HL-60/S4 treated with retinoic acid at 250 ng/mL for 4 days and 3 days (cell line): Measurements from ENCODE around the gene SCAMP2.

Experiments used
- in situ Hi-C: fragments of 300-500 bp; cut with MboI; formaldehyde crosslinking; loops from 2 replicates; pipeline ENCODE4 v1.7.0; 2022; ENCODE audit warnings: low sequenced_read_pairs

SCAMP2 gene

GRCh38 chr15:74799255-74799855 is 73.8 kb downstream of the SCAMP2 start:
- in situ Hi-C loops = no loop called here

DNA sequence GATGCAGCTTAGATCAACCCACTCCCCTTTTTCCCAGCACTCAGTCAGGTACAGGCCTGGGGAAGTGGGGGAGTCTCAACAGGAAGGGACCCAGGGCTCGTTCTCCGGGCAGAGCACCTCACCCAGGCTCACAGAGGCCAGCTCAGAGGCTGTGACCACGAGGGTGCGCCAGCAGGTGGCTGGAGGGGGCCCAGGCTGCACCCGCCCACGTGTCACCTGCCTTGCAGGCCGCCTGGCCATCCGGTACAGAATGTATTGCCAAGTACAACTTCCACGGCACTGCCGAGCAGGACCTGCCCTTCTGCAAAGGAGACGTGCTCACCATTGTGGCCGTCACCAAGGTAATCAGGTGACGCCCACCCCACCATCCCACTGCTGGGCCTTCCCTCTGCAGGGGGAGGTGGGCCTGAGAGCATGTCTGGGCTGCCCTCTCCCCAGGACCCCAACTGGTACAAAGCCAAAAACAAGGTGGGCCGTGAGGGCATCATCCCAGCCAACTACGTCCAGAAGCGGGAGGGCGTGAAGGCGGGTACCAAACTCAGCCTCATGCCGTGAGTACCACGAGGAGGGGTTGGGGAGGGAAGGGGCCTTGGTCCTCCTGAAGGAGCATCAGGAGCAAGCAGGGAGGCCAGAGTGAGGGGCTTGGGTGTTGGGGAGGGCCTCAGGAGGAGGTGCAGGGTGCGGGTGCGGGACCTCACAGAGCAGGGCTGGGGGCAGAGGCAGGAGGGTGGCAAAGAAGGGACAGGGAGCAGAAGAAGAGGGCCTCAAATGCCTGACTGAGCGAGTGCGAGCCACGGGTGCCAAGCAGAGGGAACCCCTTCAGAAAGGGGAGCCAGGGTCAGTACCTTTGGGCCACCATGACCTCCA is 74.5 kb downstream of the SCAMP2 start:
- in situ Hi-C loops = no loop called here

- in situ Hi-C loops = no loop called here
Observed at GRCh38 chr15:74795966-74796625, 77.1 kb downstream of the SCAMP2 start.

GRCh38 chr15:74794970-74795349 is 78.2 kb downstream of the SCAMP2 start:
- in situ Hi-C loops = no loop called here

DNA sequence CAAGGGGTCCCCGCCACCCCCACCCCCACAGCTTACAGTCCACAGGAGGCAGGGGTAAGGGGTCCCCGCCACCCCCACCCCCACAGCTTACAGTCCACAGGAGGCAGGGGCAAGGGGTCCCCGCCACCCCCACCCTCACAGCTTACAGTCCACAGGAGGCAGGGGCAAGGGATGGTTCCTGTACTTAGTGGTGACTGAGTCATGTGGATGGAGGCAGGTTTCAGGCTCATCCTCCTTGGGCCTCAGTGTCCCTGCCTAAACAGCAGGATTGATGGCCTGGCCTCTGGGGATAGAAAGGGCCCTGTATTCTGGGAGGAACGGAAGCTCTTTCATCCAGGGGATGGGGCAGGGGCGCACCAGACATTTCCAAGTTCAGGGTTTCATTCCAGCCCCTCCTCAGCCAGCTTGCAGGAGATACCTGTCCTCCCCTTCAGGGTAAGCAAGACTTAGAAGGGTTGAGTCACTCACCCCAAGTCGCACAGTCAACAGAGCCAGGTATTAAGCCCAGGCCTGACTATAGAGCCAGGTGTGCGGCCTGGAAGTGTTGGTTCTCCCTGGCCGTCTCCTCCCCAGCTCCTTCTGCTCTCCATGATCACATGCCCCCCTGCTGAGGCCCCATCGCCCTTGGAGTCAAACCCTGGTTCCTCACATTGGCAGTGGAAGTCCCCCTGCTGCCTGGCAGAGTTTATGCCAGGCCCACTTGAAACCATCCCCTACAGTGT is 78.8 kb downstream of the SCAMP2 start:
- in situ Hi-C loops = no loop called here
